RWPE2 (cell line): ENCODE measurements around the gene CD28.
"Not testable (repeated sequence)": the region's sequence is repeated elsewhere in the genome, so short reads cannot be mapped to it uniquely, and the experiment has no call there.

Experiments used
- ATAC-seq: fragments of 200-7000 bp; cut with Tn5 transposase; 3 replicates; pipeline ENCODE4 v1.9.1; 2021; ENCODE audit warnings: low read depth
- DNase-seq: peaks from one replicate; pipeline ENCODE4 v3.0.0-alpha.2; 2020; ENCODE audit warnings: low spot score
- H3K27ac ChIP-seq: fragments of 450-650 bp; 2 replicates; pipeline ENCODE4 v1.5.1; 2017; ENCODE audit warnings: mild to moderate bottlenecking; ENCODE audit not compliant: poor library complexity, severe bottlenecking
- H3K27me3 ChIP-seq: fragments of 250-450 bp; sonication (Bioruptor Pico); 2 replicates; pipeline ENCODE4 v1.5.1; 2021; ENCODE audit warnings: mild to moderate bottlenecking, moderate library complexity; ENCODE audit not compliant: insufficient read depth, poor library complexity, severe bottlenecking
- H3K36me3 ChIP-seq: fragments of 250-450 bp; sonication (Bioruptor Pico); 2 replicates; pipeline ENCODE4 v1.5.1; 2020; ENCODE audit warnings: low read depth, mild to moderate bottlenecking, moderate library complexity
- H3K4me1 ChIP-seq: fragments of 250-450 bp; sonication (Bioruptor Pico); 2 replicates; pipeline ENCODE4 v1.5.1; 2021; ENCODE audit warnings: mild to moderate bottlenecking, moderate library complexity; ENCODE audit not compliant: insufficient read depth, poor library complexity, severe bottlenecking
- H3K4me3 ChIP-seq: fragments of 250-450 bp; sonication (Bioruptor Pico); 2 replicates; pipeline ENCODE4 v1.5.1; 2021; ENCODE audit warnings: mild to moderate bottlenecking, moderate library complexity; ENCODE audit not compliant: severe bottlenecking
- H3K9me3 ChIP-seq: fragments of 250-450 bp; sonication (Bioruptor Pico); 2 replicates; pipeline ENCODE4 v1.5.1; 2021; ENCODE audit warnings: mild to moderate bottlenecking, moderate library complexity; ENCODE audit not compliant: severe bottlenecking
- CTCF ChIP-seq: fragments of 450-650 bp; IDR thresholded peaks from one replicate; pipeline ENCODE4 v1.5.1; 2017; ENCODE audit warnings: mild to moderate bottlenecking, moderate library complexity; ENCODE audit not compliant: poor library complexity, severe bottlenecking

The CD28 gene

GRCh38 chr2:203693242-203693879 is 13.1 kb upstream of the CD28 start:
- ATAC-seq (no peak), DNase-seq (no peak)
- TF ChIP-seq CTCF: no peak
- Histone ChIP-seq H3K27ac (no peak overlapping the region), H3K4me3 (no peak overlapping the region), H3K9me3 (no peaks in the 10 kb centered on the region), H3K27me3 (no peaks in the 10 kb centered on the region), H3K36me3 (no peaks in the 10 kb centered on the region), H3K4me1 (no peaks in the 10 kb centered on the region)

- no peaks in the 10 kb centered on the region for H3K4me1 ChIP-seq
Observed at GRCh38 chr2:203694191-203694590, 12.2 kb upstream of the CD28 start.

GRCh38 chr2:203697190-203697589 is 9.2 kb upstream of the CD28 start:
- H3K27me3 ChIP-seq: no peaks in the 10 kb centered on the region
- no peaks in the 10 kb centered on the region for H3K9me3 ChIP-seq
- H3K36me3 ChIP-seq: no peaks in the 10 kb centered on the region
- no peak for TF ChIP-seq CTCF
- H3K27ac ChIP-seq: no peak overlapping the region
- ATAC-seq (no peak), DNase-seq (no peak)
- no peaks in the 10 kb centered on the region for H3K4me1 ChIP-seq
- H3K4me3 ChIP-seq: no peak overlapping the region

More at GRCh38 chr2:203694191-203694590, 12.2 kb upstream of the CD28 start:
- Histone ChIP-seq H3K27ac (no peak overlapping the region), H3K9me3 (no peaks in the 10 kb centered on the region), H3K4me3 (no peak overlapping the region), H3K27me3 (no peaks in the 10 kb centered on the region), H3K36me3 (no peaks in the 10 kb centered on the region)
- DNase-seq (no peak), ATAC-seq (no peak)
- no peak for TF ChIP-seq CTCF

- not testable (repeated sequence) for H3K9me3 ChIP-seq, H3K27me3 ChIP-seq, H3K4me1 ChIP-seq, H3K4me3 ChIP-seq, ATAC-seq, H3K27ac ChIP-seq, H3K36me3 ChIP-seq, DNase-seq
Observed at GRCh38 chr2:203697763-203698162, 8.7 kb upstream of the CD28 start.

GRCh38 chr2:203698410-203698809 is 8.0 kb upstream of the CD28 start:
- not testable (repeated sequence) for H3K27ac ChIP-seq, H3K9me3 ChIP-seq, H3K36me3 ChIP-seq, H3K4me1 ChIP-seq, DNase-seq, ATAC-seq, H3K27me3 ChIP-seq, H3K4me3 ChIP-seq

- TF ChIP-seq CTCF: no peak
- Histone ChIP-seq H3K4me1 (no peaks in the 10 kb centered on the region), H3K4me3 (no peak overlapping the region), H3K9me3 (no peaks in the 10 kb centered on the region), H3K27ac (no peak overlapping the region), H3K36me3 (peaks cover 3% of the 10 kb centered on the region; the same call in 1 of the 2 replicates), H3K27me3 (no peaks in the 10 kb centered on the region)
- ATAC-seq (no peak), DNase-seq (no peak)
Observed at GRCh38 chr2:203704430-203704829, 2.0 kb upstream of the CD28 start.
